OCI-LY7 (cell line): ENCODE results near the gene CFDP1.

Experiments
- EZH2phosphoT487 ChIP-seq: fragments of 200-600 bp; sonication (generic); IDR thresholded peaks from 2 replicates; pipeline ENCODE4 v1.6.1; 2018; ENCODE audit warnings: low read depth, borderline replicate concordance, mild to moderate bottlenecking, mixed run types, antibody characterized with exemption, low read length, moderate library complexity, mixed read lengths
- TF ChIP-seq, protein P1 (sequence below): fragments of 200-600 bp; sonication (generic); conservative IDR thresholded peaks from 2 replicates; pipeline ENCODE4 v1.5.1; 2014; ENCODE audit warnings: mild to moderate bottlenecking, antibody characterized with exemption, low read length, moderate library complexity, mixed read lengths

DNA sequence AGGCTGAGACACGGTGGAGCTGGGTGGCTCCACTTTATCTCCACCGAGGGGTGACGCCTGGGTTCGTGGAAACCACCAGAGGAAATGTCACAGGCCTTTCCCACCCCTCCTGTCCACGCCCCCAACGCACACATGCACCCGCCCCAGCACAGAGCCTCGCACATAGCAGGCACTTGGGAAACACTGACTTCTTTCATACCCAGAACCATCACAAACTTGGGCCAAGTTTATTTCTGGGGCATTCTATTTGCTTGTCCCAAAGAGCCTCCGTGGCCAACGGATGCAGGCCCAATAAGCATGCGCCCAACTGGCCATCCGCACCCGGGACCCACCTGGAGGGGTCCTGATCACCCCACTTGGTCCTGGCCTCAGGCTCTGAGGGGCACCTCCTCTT, 185.2 kb downstream of the CFDP1 start:
- TF ChIP-seq, protein P1, sequence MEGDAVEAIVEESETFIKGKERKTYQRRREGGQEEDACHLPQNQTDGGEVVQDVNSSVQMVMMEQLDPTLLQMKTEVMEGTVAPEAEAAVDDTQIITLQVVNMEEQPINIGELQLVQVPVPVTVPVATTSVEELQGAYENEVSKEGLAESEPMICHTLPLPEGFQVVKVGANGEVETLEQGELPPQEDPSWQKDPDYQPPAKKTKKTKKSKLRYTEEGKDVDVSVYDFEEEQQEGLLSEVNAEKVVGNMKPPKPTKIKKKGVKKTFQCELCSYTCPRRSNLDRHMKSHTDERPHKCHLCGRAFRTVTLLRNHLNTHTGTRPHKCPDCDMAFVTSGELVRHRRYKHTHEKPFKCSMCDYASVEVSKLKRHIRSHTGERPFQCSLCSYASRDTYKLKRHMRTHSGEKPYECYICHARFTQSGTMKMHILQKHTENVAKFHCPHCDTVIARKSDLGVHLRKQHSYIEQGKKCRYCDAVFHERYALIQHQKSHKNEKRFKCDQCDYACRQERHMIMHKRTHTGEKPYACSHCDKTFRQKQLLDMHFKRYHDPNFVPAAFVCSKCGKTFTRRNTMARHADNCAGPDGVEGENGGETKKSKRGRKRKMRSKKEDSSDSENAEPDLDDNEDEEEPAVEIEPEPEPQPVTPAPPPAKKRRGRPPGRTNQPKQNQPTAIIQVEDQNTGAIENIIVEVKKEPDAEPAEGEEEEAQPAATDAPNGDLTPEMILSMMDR, result no peak
- TF ChIP-seq EZH2phosphoT487, result no peak
